ENCODE measurements around the gene APOL5. TPM values are rescaled to one million over a fixed set of nuclear protein-coding genes. Genes with fewer than 3 reads are reported as not detected.

The APOL5 gene
- total and polyA plus RNA-seq, 8 donors: not detected

GRCh38 chr22:35725521-35725920 is 7.8 kb downstream of the APOL5 start:
- WGBS, 5 donors: 80 to 87% (median 83%) methylated on average over 11 of the region's 11 CpGs
- intact Hi-C loops (cut with DNase I; ENCODE audit: low total_unique reads): no loop called here
- peaks cover 0 to 5% (median 0%) of the 10 kb centered on the region in 4 donors for H3K4me1 ChIP-seq
- no peak overlapping the region for H3K4me3 ChIP-seq
- H3K36me3 ChIP-seq: no peaks in the 10 kb centered on the region
- H3K27me3 ChIP-seq: no peaks in the 10 kb centered on the region
- H3K27ac ChIP-seq: no peak overlapping the region
- TF ChIP-seq EP300 (IDR thresholded peaks at IDR 0.05) (no peak), POLR2A (IDR thresholded peaks at IDR 0.05) (no peak), POLR2AphosphoS5 (IDR thresholded peaks at IDR 0.05) (no peak), CTCF (IDR thresholded peaks at IDR 0.05) (no peak)
- no peak for DNase-seq
- no peaks in the 10 kb centered on the region for H3K9me3 ChIP-seq

GRCh38 chr22:35726398-35726797 is 8.7 kb downstream of the APOL5 start:
- peaks cover 0 to 5% (median 0%) of the 10 kb centered on the region in 4 donors for H3K4me1 ChIP-seq
- DNase-seq: peak in 1 of 2 donors; percentile 9
- H3K9me3 ChIP-seq: no peaks in the 10 kb centered on the region
- no peak overlapping the region for H3K27ac ChIP-seq
- H3K4me3 ChIP-seq: no peak overlapping the region
- H3K27me3 ChIP-seq: no peaks in the 10 kb centered on the region
- WGBS, 5 donors: 82 to 92% (median 87%) methylated on average over 6 of the region's 6 CpGs
- no peaks in the 10 kb centered on the region for H3K36me3 ChIP-seq
- intact Hi-C loops (cut with DNase I; ENCODE audit: low total_unique reads): no loop called here
- no peak for TF ChIP-seq CTCF (IDR thresholded peaks at IDR 0.05)
- TF ChIP-seq POLR2AphosphoS5 (IDR thresholded peaks at IDR 0.05): no peak

- DNase-seq: peak in 1 of 2 donors; percentile 21
- Histone ChIP-seq H3K27ac (no peak overlapping the region), H3K27me3 (no peaks in the 10 kb centered on the region), H3K9me3 (no peaks in the 10 kb centered on the region), H3K4me1 (peaks cover 0 to 5% (median 0%) of the 10 kb centered on the region in 4 donors), H3K36me3 (no peaks in the 10 kb centered on the region), H3K4me3 (no peak overlapping the region)
- intact Hi-C loops (cut with DNase I; ENCODE audit: low total_unique reads): no loop called here
- WGBS, 5 donors: 80 to 89% (median 88%) methylated on average over 15 of the region's 15 CpGs
- TF ChIP-seq POLR2AphosphoS5 (IDR thresholded peaks at IDR 0.05) (no peak), POLR2A (IDR thresholded peaks at IDR 0.05) (no peak), CTCF (IDR thresholded peaks at IDR 0.05) (no peak), EP300 (IDR thresholded peaks at IDR 0.05) (no peak)
These were observed 9.3 kb downstream of the APOL5 start for GRCh38 chr22:35726933-35727332.

GRCh38 chr22:35727436-35727835 is 9.8 kb downstream of the APOL5 start:
- intact Hi-C loops (cut with DNase I; ENCODE audit: low total_unique reads): no loop called here
- Histone ChIP-seq H3K36me3 (no peaks in the 10 kb centered on the region), H3K4me3 (no peak overlapping the region), H3K27ac (no peak overlapping the region), H3K4me1 (peaks cover 0 to 5% (median 0%) of the 10 kb centered on the region in 4 donors), H3K27me3 (no peaks in the 10 kb centered on the region), H3K9me3 (no peaks in the 10 kb centered on the region)
- peak in 1 of 2 donors; percentile 24 for DNase-seq
- 74 to 80% (median 77%) methylated on average over 11 of the region's 11 CpGs for WGBS, 5 donors
- TF ChIP-seq POLR2A (IDR thresholded peaks at IDR 0.05): no peak

GRCh38 chr22:35728639-35729308 is 11.1 kb downstream of the APOL5 start:
- no peak overlapping the region for H3K27ac ChIP-seq
- 55 to 69% (median 60%) methylated on average over 12 of the region's 12 CpGs for WGBS, 5 donors
- H3K4me3 ChIP-seq: no peak overlapping the region
- no peaks in the 10 kb centered on the region for H3K36me3 ChIP-seq
- peak; percentile 63 to 76 for DNase-seq
- H3K27me3 ChIP-seq: no peaks in the 10 kb centered on the region
- TF ChIP-seq EP300 (IDR thresholded peaks at IDR 0.05) (no peak), POLR2AphosphoS5 (IDR thresholded peaks at IDR 0.05) (peak in 1 of 3 donors; percentile 50)
- intact Hi-C loops (cut with DNase I; ENCODE audit: low total_unique reads): no loop called here
- H3K4me1 ChIP-seq: peaks cover 0 to 5% (median 0%) of the 10 kb centered on the region in 4 donors
- no peaks in the 10 kb centered on the region for H3K9me3 ChIP-seq
